Lower leg skin (tissue), 3 donors: ENCODE measurements around the gene PDLIM1.

ENCODE experiments used
- POLR2A ChIP-seq, 2 donors: fragments of 450-650 bp; IDR thresholded peaks; one replicate each; pipeline ENCODE4 v1.6.1; 2016 to 2017; ENCODE audit warnings: antibody characterized with exemption in 2 of 2, mild to moderate bottlenecking in 1 of 2, moderate library complexity in 1 of 2
- TF ChIP-seq, protein P1 (sequence below), 3 donors: fragments of 450-650 bp; IDR thresholded peaks; one replicate each; pipeline ENCODE4 v1.5.1; 2016; ENCODE audit warnings: antibody characterized with exemption in 3 of 3, mild to moderate bottlenecking in 3 of 3, moderate library complexity in 2 of 3

GRCh38 chr10:95209509-95210127, 81.2 kb downstream of the PDLIM1 start:
- TF ChIP-seq, protein P1, sequence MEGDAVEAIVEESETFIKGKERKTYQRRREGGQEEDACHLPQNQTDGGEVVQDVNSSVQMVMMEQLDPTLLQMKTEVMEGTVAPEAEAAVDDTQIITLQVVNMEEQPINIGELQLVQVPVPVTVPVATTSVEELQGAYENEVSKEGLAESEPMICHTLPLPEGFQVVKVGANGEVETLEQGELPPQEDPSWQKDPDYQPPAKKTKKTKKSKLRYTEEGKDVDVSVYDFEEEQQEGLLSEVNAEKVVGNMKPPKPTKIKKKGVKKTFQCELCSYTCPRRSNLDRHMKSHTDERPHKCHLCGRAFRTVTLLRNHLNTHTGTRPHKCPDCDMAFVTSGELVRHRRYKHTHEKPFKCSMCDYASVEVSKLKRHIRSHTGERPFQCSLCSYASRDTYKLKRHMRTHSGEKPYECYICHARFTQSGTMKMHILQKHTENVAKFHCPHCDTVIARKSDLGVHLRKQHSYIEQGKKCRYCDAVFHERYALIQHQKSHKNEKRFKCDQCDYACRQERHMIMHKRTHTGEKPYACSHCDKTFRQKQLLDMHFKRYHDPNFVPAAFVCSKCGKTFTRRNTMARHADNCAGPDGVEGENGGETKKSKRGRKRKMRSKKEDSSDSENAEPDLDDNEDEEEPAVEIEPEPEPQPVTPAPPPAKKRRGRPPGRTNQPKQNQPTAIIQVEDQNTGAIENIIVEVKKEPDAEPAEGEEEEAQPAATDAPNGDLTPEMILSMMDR (IDR thresholded peaks at IDR 0.05) = no peak
- no peak for TF ChIP-seq POLR2A (IDR thresholded peaks at IDR 0.05)
